ENCODE results near the gene WDR11.

DNA sequence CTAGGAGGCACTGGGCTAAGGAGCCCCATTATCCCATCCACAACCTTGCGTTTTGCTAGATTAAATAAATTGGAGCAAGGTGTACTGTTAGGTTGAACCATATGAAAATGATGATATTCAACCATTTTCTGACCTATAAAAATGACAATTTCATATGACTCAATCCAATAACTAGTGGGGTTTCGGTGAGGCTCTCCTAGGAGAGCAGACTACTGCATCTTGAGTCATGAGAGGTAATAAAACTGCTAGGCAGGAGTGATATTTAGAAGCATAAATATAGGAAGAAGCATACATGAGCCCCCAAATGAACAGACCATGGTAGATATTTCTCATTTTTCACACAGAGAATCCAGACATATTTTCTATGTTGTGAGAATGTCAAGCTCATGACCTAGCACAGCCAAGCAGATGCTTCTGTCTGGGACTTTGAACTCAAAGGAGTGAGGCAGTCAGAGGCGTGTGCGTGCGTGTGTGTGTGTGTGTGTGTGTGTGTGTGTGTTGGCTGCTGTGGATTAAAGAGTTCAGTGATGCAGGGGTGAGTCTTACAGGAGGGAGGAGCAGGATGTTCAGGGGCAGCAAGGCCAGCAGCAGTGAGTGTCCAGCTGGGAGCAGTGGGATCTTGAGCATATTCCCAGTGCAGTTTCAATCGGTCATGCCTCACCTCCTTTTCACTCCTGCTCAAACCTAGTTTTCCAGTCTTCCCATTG, 17.8 kb upstream of the WDR11 start:
- TF ChIP-seq, protein P1, sequence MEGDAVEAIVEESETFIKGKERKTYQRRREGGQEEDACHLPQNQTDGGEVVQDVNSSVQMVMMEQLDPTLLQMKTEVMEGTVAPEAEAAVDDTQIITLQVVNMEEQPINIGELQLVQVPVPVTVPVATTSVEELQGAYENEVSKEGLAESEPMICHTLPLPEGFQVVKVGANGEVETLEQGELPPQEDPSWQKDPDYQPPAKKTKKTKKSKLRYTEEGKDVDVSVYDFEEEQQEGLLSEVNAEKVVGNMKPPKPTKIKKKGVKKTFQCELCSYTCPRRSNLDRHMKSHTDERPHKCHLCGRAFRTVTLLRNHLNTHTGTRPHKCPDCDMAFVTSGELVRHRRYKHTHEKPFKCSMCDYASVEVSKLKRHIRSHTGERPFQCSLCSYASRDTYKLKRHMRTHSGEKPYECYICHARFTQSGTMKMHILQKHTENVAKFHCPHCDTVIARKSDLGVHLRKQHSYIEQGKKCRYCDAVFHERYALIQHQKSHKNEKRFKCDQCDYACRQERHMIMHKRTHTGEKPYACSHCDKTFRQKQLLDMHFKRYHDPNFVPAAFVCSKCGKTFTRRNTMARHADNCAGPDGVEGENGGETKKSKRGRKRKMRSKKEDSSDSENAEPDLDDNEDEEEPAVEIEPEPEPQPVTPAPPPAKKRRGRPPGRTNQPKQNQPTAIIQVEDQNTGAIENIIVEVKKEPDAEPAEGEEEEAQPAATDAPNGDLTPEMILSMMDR (IDR thresholded peaks at IDR 0.05 in 2 of 3, conservative IDR thresholded peaks at IDR 0.05 in 1 of 3; ENCODE audit: borderline replicate concordance in 1 of 3, insufficient read depth in 1 of 3, low read depth in 2 of 3, low read length in 2 of 3) = no peak
- no peak for TF ChIP-seq RAD21 (IDR thresholded peaks at IDR 0.05; ENCODE audit: low read depth)
- no peak for TF ChIP-seq FOSL1 (IDR thresholded peaks at IDR 0.05; ENCODE audit: low read depth)
- no peak for TF ChIP-seq POLR2A (IDR thresholded peaks at IDR 0.05; ENCODE audit: borderline replicate concordance, extremely low read depth, insufficient read depth, insufficient read length)
- TF ChIP-seq EZH2 (IDR thresholded peaks at IDR 0.05) = no peak
- TF ChIP-seq, protein P2, sequence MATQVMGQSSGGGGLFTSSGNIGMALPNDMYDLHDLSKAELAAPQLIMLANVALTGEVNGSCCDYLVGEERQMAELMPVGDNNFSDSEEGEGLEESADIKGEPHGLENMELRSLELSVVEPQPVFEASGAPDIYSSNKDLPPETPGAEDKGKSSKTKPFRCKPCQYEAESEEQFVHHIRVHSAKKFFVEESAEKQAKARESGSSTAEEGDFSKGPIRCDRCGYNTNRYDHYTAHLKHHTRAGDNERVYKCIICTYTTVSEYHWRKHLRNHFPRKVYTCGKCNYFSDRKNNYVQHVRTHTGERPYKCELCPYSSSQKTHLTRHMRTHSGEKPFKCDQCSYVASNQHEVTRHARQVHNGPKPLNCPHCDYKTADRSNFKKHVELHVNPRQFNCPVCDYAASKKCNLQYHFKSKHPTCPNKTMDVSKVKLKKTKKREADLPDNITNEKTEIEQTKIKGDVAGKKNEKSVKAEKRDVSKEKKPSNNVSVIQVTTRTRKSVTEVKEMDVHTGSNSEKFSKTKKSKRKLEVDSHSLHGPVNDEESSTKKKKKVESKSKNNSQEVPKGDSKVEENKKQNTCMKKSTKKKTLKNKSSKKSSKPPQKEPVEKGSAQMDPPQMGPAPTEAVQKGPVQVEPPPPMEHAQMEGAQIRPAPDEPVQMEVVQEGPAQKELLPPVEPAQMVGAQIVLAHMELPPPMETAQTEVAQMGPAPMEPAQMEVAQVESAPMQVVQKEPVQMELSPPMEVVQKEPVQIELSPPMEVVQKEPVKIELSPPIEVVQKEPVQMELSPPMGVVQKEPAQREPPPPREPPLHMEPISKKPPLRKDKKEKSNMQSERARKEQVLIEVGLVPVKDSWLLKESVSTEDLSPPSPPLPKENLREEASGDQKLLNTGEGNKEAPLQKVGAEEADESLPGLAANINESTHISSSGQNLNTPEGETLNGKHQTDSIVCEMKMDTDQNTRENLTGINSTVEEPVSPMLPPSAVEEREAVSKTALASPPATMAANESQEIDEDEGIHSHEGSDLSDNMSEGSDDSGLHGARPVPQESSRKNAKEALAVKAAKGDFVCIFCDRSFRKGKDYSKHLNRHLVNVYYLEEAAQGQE (IDR thresholded peaks at IDR 0.05; ENCODE audit: low read depth) = no peak
- no peak for TF ChIP-seq CEBPB (IDR thresholded peaks at IDR 0.05; ENCODE audit: low read depth)
- TF ChIP-seq CBX3 (IDR thresholded peaks at IDR 0.05; ENCODE audit: low read depth) = no peak
- TF ChIP-seq ZNF274 (IDR thresholded peaks at IDR 0.05; ENCODE audit: low read depth, low read length) = no peak
- TF ChIP-seq ZFX (IDR thresholded peaks at IDR 0.05) = no peak
- TF ChIP-seq, protein P3, sequence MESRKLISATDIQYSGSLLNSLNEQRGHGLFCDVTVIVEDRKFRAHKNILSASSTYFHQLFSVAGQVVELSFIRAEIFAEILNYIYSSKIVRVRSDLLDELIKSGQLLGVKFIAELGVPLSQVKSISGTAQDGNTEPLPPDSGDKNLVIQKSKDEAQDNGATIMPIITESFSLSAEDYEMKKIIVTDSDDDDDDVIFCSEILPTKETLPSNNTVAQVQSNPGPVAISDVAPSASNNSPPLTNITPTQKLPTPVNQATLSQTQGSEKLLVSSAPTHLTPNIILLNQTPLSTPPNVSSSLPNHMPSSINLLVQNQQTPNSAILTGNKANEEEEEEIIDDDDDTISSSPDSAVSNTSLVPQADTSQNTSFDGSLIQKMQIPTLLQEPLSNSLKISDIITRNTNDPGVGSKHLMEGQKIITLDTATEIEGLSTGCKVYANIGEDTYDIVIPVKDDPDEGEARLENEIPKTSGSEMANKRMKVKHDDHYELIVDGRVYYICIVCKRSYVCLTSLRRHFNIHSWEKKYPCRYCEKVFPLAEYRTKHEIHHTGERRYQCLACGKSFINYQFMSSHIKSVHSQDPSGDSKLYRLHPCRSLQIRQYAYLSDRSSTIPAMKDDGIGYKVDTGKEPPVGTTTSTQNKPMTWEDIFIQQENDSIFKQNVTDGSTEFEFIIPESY (IDR thresholded peaks at IDR 0.05; ENCODE audit: extremely low read depth, insufficient replicate concordance, low read length) = no peak
- no peak for TF ChIP-seq POLR2AphosphoS5 (IDR thresholded peaks at IDR 0.05; ENCODE audit: low read depth, low read length)
- TF ChIP-seq YY1 (IDR thresholded peaks at IDR 0.05; ENCODE audit: extremely low read depth, insufficient replicate concordance, low read depth, low read length) = no peak
- no peak for TF ChIP-seq SP1 (IDR thresholded peaks at IDR 0.05; ENCODE audit: low read depth)

All from HCT116 (cell line).